Ecto neural progenitor cell (in vitro differentiated cells): ENCODE measurements around the gene CTIF.
A peak's percentile ranks its signal among the peaks of the same experiment; 100 is the strongest.
"Not testable (repeated sequence)": the region's sequence is repeated elsewhere in the genome, so short reads cannot be mapped to it uniquely, and the experiment has no call there.

Experiments
- DNase-seq: peaks from one replicate; pipeline ENCODE4 v3.0.0-alpha.2; 2018; ENCODE audit warnings: low spot score

Gene CTIF

DNA sequence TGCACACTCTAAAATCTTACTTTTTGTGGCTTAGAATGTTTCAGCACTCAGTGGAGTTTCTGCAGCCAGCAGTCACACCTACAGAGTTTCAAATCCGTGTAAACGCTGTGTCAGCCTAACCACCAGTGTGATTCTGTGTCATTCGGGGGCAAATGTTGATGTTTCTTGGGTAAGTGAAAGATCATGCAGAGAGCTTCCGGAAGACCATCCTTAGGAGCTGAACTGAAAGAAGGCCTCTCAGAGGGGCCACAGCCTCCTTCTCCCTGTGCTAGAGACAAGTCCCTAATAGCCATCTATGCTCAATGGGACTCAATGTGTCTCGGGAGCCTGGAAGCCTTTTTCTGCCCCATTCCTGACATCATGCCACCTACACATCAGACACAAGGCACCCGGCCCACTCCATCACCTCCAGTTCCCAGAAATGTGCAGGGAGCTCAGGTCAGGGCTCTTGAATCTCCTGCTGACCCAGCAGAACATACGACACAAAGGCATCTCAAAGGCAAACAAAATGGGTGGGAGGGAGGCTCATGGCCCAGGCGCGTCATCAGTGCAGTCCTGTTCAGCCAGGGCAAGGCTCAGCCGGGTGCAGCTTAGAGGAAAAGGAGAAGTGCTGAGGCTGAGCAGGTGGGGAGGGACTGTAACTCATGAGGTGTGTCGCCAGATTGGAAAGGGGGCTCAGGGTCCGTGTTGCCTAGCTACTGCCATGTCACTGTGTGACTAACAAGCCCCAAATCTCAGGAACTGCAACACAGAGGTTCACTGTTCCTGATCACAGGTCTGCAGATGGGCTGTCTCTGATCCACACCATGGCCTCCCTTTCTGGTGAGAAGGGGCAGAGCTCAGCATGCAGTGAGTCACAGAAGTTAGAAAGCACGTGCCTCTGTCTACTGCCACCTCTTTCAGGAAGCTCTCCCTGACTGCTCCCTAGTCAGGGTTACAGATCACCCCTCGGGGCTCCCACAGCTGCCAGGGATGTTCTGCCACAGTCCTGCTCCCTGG lies 329.9 kb downstream of the CTIF start:
- DNase-seq = peak; percentile 42

GRCh38 chr18:48869591-48869990 lies 330.8 kb downstream of the CTIF start:
- no peak for DNase-seq

GRCh38 chr18:48870926-48871325 lies 332.1 kb downstream of the CTIF start:
- not testable (repeated sequence) for DNase-seq

- DNase-seq = no peak
Observed at GRCh38 chr18:48871391-48872166, 332.7 kb downstream of the CTIF start.

DNA sequence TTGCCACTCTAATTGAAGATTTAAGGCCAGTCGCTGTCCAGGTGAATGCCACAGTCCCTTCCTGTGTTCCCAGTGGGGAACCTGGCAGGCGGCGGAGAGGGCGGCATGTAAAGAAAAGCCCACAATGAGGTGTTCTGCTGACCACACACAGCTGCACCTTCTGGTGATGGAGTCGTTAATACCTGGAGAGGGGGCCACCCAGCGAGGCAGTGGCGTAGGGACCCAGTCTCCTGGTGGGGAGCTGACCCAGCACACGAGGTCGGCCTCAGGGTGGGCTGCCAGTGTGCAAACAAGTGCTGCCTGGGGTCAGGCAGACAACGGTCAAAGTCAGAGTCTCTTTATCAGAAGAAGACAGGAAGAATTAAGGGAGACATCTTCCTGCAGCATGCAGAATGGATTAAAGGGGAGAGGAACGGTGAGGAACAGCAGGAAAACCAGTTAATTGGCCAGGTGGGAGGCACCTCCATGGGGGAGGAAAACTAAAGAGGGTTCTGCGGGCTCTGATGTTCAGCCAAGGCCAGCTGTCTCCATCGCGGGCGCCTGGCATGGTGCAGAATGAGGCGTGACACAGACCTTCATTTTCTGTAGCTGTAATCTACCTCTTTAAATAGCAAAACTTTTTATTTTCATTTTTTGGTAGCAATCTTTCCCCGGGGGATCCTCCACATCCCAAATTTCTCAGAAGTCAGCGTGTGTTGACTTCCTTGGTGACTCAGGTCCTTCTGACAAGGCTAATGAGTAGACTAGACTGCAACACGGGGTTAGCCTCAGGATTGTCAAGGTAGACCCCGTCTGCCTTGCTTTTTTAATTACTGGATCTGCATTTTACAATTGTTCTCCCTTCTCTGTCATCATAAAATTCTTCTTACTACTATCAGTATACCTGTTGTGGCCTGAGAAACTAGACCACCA lies 333.7 kb downstream of the CTIF start:
- no peak for DNase-seq

DNA sequence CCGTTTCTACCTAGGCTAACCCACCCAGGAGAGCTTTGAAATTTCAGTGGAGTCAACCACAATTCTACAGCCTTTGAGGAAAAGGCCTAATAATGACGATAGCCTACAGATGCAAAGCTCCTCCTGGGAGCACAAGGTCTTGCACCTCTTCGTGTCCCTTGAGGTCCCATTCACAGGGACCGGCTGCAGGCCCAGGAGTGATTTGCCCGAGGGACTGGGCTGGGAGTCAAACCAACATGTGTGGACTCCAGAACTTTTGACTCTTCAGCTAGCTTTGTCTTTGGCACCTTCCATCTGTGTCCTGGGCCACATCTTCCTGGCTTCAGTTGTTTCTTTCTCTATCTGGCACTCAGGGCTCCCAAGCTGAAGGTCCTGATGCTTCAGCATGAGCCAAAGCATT lies 335.4 kb downstream of the CTIF start:
- DNase-seq = no peak

- DNase-seq = no peak
Observed at GRCh38 chr18:48874701-48875162, 335.9 kb downstream of the CTIF start.

DNA sequence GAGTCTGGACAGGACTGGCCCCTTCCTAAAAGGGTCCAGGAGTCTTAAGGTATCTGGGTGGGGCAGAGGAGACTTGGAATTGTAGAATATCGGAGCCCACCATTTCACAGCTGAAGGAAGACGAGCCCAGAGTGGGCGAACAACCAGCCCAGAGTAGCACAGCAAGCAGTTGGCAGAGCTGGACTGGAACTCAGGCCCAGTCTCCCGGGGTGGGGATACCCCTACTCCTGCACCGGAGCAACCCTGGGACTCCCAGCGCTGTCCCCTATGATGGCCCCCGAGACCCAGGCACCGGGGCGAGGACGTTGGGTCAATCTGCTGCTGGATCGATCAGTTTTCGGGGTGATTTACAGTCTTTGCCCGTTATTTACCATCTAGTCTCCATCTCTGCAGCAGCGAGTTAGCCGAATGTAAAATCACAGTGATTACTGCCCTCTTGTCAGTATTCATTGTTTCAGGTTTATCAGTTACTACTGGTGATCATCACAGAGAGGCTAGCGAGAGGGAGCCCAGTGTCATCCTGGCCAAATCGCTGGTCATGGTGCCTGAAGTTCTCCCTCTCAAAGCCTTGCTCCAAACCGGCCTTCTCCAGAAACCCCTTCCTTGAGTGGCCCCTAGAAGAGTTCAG lies 336.6 kb downstream of the CTIF start:
- no peak for DNase-seq

DNA sequence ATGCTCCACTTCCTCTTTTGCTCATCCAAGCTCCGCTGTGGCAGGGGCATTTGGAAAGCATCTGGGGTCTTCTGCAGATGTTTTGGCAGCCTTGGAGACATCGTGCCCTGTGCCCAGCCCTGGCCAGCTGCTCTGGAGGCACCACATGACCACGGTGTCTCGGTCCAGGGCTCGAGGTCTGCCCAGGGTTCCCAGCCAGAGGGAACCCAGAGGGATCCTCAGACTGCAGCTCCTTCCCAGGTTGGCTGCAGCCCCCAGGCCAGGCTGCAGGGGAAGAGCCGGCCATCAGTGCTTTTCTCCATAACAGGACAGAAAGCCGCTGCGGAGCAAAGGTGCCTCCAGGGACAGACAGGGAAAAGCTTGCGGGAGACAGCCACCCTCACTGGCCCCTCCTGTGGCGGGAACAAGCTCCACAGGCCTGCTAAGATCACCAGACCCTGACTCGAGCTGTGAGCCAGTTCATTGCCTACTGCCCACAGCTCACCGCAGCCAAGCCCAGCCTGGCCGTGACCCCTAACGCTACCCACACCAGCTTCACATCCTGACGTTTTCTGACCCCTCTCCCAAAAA lies 337.2 kb downstream of the CTIF start:
- DNase-seq = no peak

DNA sequence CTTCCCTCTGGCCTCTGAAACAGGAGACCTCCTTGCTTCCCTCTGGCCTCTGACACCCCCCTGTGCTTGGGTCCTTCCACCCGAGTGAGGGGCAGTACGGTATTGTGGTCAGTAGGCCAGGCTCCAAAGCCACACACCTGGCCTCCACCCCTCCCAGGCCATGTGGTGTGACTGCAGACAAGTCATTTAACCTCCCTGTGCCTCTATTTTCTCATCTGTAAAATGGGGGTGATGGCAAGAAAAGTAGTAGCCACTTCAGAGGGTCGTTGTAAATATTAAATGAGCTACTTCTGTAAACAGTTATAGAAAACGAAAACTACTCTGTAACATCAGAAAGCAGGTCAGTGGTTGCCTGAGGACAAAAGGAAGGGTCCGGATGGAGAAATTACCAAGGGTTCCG lies 337.8 kb downstream of the CTIF start:
- no peak for DNase-seq

DNA sequence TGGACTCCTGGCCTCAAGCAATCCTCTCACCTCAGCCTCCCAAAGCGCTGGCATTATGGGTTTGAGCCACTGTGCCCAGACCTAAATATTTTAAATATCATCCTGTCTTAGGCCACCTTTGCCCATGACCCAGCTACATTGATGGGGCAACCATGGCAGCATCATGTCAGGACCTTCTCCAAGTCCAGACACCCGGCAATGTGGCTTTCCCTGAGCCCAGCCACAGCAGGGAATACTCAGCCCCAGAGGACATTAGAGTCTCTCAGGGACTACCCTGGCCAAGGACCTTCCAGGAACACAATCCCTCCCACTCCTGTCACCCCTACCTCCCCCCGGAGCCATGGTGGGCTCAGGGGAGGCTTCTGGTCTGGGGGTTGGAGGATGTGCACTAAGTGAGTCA lies 339.1 kb downstream of the CTIF start:
- DNase-seq = no peak

DNA sequence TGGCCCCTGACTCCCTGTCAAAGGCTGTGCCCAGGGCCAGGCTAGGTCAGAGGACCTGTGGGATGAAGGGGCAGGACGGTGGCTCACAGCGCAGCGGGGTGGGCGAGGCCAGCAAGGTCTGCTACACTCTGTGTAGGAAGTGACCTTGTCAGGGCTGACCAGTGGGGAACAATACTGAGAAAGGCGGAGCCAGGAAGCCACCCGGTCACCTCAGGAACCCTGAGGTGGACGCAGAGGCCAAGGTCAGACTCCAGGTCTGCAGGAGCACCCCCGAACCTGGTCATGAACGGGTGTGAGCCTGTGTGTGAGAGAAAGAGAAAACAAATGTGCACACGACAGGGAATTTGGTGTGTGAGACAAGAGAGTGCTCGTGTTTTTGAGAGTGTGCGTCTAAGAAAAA lies 339.6 kb downstream of the CTIF start:
- DNase-seq = no peak

DNA sequence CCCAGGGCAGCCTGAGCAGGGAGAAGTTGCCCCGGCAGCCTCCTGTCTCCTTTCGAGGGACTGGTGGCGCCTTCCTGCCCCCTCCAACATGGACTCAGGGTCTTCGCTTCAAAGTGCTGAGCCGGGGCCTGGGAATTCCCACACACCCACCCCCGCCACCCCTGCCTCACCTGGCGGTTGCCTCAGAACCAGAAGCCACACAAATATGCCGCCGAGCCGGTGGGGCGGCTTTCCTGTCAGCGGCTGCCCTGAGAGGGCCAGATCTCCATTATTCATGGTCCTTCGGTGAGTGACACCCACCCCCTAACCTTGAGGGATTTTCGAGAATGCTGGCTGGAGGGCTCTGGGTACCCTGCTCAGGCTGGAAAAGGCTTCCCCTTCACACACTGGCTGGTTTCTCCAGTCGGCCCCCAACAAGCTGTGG lies 340.2 kb downstream of the CTIF start:
- peak; percentile 53 for DNase-seq

GRCh38 chr18:48880931-48881330 lies 342.1 kb downstream of the CTIF start:
- no peak for DNase-seq

- DNase-seq = no peak
Observed at GRCh38 chr18:48882379-48882778, 343.5 kb downstream of the CTIF start.

GRCh38 chr18:48884306-48884705 lies 345.5 kb downstream of the CTIF start:
- no peak for DNase-seq

DNA sequence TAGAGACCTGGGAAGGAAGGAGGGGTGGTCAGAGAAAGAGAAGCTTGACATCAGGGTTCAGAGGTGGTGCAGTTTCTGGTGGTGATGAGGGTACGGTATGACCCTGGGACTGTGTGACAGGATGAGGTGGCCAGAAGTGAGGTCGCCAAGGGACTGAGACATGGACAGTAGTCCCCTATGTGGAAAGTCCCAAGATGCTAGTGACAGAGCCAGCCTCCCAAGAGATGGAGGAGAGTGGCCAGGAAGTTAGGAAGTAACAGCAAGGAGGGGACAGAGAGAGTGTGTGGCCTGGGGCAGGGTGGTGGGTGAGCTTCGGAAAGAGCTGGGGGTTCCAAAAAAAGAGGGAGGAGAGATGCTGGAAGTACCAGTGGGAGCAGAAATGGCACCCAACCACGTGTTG lies 345.9 kb downstream of the CTIF start:
- DNase-seq = no peak

- peak; percentile 43 for DNase-seq
Observed at GRCh38 chr18:48885266-48885923, 346.6 kb downstream of the CTIF start.

GRCh38 chr18:48885924-48886400 lies 347.1 kb downstream of the CTIF start:
- DNase-seq = no peak
